Adrenal gland (tissue), 12 donors: ENCODE measurements around the gene SPAG9. TPM values are rescaled to one million over a fixed set of nuclear protein-coding genes. Genes with fewer than 3 reads are reported as not detected.

Experiments used
- DNase-seq, 7 donors: peaks; one replicate each; pipeline ENCODE4 v3.0.0-alpha.2; 2019 to 2020
- H3K27ac ChIP-seq, 5 donors: fragments of 200-600 bp; sonication (generic) in 4 of 5; 1 replicate in 3 of 5; 2 replicates in 2 of 5; pipeline versions ENCODE4 v1.5.1 to v1.8.0; 2016 to 2020; ENCODE audit warnings: mild to moderate bottlenecking in 1 of 5
- H3K27me3 ChIP-seq: fragments of 200-600 bp; 2 replicates; pipeline ENCODE4 v1.8.0; 2021
- H3K36me3 ChIP-seq, 2 donors: fragments of 200-600 bp; replicated peaks in 1 of 2; 1 replicate in 1 of 2; 2 replicates in 1 of 2; pipeline versions ENCODE4 v1.5.1 to v1.8.0; 2018 to 2022
- H3K4me1 ChIP-seq, 2 donors: fragments of 200-600 bp; replicated peaks in 1 of 2; 1 replicate in 1 of 2; 2 replicates in 1 of 2; pipeline versions ENCODE4 v1.5.1 to v1.8.0; 2018 to 2021
- H3K4me3 ChIP-seq, 4 donors: fragments of 200-600 bp; sonication (generic) in 3 of 4; one replicate each; pipeline ENCODE4 v1.5.1; 2016 to 2018
- H3K9me3 ChIP-seq, 3 donors: fragments of 200-600 bp; sonication (generic) in 1 of 3; replicated peaks in 1 of 3; 1 replicate in 2 of 3; 2 replicates in 1 of 3; pipeline versions ENCODE4 v1.5.1 to v1.8.0; 2016 to 2021
- POLR2A ChIP-seq, 2 donors: fragments of 450-650 bp; IDR thresholded peaks; one replicate each; pipeline ENCODE4 v1.6.1; 2017; ENCODE audit warnings: antibody characterized with exemption in 2 of 2, mild to moderate bottlenecking in 2 of 2, moderate library complexity in 1 of 2
- WGBS, 4 donors: extraction: QIAGEN DNeasy Blood & Tissue Kit in 2 of 4; methylation state at CpG; one replicate each; pipeline versions ENCODE4 v1.1.5 to v1.1.7; 2013 to 2017; 5-methylcytosine and 5-hydroxymethylcytosine counted together
- intact Hi-C, 2 donors: fragments of 100-400 bp; cut with DNase I; formaldehyde crosslinking; loops; one replicate each; pipeline versions ENCODE4 v1.14.1 to v1.15.0; 2022 to 2023
- polyA plus RNA-seq, 3 donors: library from polyadenylated mRNA; stranded (reverse); fragments of 200-250 nt in 2 of 3; fragments of 350-450 nt in 1 of 3; fragmentation: Illumina TruSeq in 1 of 3; extraction: RNeasy Lipid Tissue Mini Kit (QIAGEN cat#74804) in 1 of 3; gene quantifications; one replicate each; pipeline ENCODE4 v1.2.3, GENCODE V29; 2013 to 2014
- total RNA-seq, 9 donors: library from RNA; depleted of rRNA in 4 of 9; stranded (reverse); fragments of >200 nt in 4 of 9; fragments of 120-200 nt in 1 of 9; fragmentation: NEBNext Ultra II Directional in 1 of 9; extraction: Animal tissue kit (Norgen Biotek cat#: 25700) in 1 of 9; gene quantifications; one replicate each; pipeline versions ENCODE4 v1.1.0 to v1.2.4, GENCODE V29; 2013 to 2023
- TF ChIP-seq, protein P1 (sequence below), 6 experiments: fragments of 450-650 bp in 4 of 6; fragments of 200-600 bp in 2 of 6; sonication (generic) in 1 of 6; IDR thresholded peaks; 1 replicate in 5 of 6; 2 replicates in 1 of 6; pipeline versions ENCODE4 v1.5.1 to v1.8.0; 2016 to 2021; ENCODE audit warnings: antibody characterized with exemption in 6 of 6, mild to moderate bottlenecking in 2 of 6, moderate library complexity in 1 of 6
- donor health status: healthy with polysubstance abuse.
- donor health status: Bipolar disorder and iron deficiency.
- donor health status: DM: yes; HTN: yes; CAD: no.
- donor health status: DM: no; HTN: no; CAD: no.
- donor health status: DM: no; HTN: no; CAD: no.
- donor health status: DM: yes; HTN: yes; CAD: no.

SPAG9 gene
- total and polyA plus RNA-seq, 12 donors = 23.5 to 99.8 (median 62.9) TPM

- Histone ChIP-seq H3K4me1 (peaks cover 0 to 7% of the 10 kb centered on the region in 2 donors), H3K36me3 (no peaks in the 10 kb centered on the region), H3K27ac (peak overlapping the region in 2 of 5 donors; percentile 34 to 73), H3K4me3 (no peak overlapping the region), H3K9me3 (no peaks in the 10 kb centered on the region), H3K27me3 (no peaks in the 10 kb centered on the region)
- TF ChIP-seq POLR2A (IDR thresholded peaks at IDR 0.05) = no peak
- TF ChIP-seq, protein P1, sequence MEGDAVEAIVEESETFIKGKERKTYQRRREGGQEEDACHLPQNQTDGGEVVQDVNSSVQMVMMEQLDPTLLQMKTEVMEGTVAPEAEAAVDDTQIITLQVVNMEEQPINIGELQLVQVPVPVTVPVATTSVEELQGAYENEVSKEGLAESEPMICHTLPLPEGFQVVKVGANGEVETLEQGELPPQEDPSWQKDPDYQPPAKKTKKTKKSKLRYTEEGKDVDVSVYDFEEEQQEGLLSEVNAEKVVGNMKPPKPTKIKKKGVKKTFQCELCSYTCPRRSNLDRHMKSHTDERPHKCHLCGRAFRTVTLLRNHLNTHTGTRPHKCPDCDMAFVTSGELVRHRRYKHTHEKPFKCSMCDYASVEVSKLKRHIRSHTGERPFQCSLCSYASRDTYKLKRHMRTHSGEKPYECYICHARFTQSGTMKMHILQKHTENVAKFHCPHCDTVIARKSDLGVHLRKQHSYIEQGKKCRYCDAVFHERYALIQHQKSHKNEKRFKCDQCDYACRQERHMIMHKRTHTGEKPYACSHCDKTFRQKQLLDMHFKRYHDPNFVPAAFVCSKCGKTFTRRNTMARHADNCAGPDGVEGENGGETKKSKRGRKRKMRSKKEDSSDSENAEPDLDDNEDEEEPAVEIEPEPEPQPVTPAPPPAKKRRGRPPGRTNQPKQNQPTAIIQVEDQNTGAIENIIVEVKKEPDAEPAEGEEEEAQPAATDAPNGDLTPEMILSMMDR (IDR thresholded peaks at IDR 0.05) = peak in 2 of 6 experiments; percentile 11 to 12
- WGBS, 4 donors = 35 to 67% (median 47%) methylated on average over 7 to 18 of the region's 18 CpGs
- intact Hi-C loops = no loop called here
- DNase-seq = peak; percentile 72 to 96 (median 83)
Measured at GRCh38 chr17:50919321-50920040, 201.2 kb downstream of the SPAG9 start.

DNA sequence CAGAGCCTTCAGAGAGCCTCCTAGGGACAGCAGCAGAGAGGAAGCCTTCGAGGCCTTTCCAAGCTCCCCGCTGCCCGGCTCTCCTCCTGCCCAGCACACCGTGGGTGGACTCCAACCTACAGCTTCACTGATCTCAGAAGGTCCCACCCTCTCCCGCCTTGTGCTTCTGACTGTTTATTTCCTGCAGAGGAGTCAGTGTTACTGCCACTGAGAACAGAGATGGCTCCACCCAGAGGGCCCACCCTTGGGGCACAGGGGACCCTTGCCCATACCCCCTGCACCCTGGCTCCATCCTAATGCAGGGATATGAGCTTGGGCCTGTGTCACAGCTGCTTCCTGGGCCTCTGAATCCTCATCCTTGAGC is 201.8 kb downstream of the SPAG9 start:
- peaks cover 0 to 7% of the 10 kb centered on the region in 2 donors for H3K4me1 ChIP-seq

GRCh38 chr17:50918071-50918932 is 202.4 kb downstream of the SPAG9 start:
- no peak for TF ChIP-seq POLR2A (IDR thresholded peaks at IDR 0.05)
- TF ChIP-seq, protein P1 (IDR thresholded peaks at IDR 0.05) = no peak
- H3K27ac ChIP-seq = peak overlapping the region in 2 of 5 donors; percentile 34 to 73
- DNase-seq = no peak
- peaks cover 0 to 7% of the 10 kb centered on the region in 2 donors for H3K4me1 ChIP-seq
- H3K9me3 ChIP-seq = no peaks in the 10 kb centered on the region
- H3K36me3 ChIP-seq = no peaks in the 10 kb centered on the region
- H3K4me3 ChIP-seq = no peak overlapping the region
- no peaks in the 10 kb centered on the region for H3K27me3 ChIP-seq
- intact Hi-C loops = no loop called here
- 73 to 82% (median 76%) methylated on average over 2 to 21 of the region's 21 CpGs for WGBS, 4 donors

More for the DNA sequence above, 201.8 kb downstream of the SPAG9 start:
- peak overlapping the region in 2 of 5 donors; percentile 34 to 73 for H3K27ac ChIP-seq
- H3K27me3 ChIP-seq = no peaks in the 10 kb centered on the region
- TF ChIP-seq, protein P1 (IDR thresholded peaks at IDR 0.05) = no peak
- TF ChIP-seq POLR2A (IDR thresholded peaks at IDR 0.05) = no peak
- DNase-seq = no peak
- no peaks in the 10 kb centered on the region for H3K36me3 ChIP-seq
- no peaks in the 10 kb centered on the region for H3K9me3 ChIP-seq
- 71 to 81% (median 77%) methylated on average over 3 to 5 of the region's 5 CpGs for WGBS, 4 donors
- H3K4me3 ChIP-seq = no peak overlapping the region
- intact Hi-C loops = no loop called here

DNA sequence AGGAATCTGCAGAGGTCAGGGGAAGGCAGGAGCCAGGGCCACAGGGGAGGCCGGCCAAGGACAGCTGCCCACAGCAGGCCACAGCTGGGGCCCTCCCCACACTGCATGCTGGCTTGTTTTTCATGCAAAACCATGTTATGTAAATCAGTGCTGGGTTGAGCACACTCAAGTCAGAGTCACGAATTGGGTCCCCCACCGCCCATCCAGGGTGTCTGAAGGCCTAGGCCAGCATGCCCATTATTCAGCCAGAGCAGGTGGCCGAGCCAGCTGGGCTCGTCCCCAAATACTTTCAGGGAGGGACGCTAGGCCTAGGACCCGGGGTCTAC is 203.3 kb downstream of the SPAG9 start:
- TF ChIP-seq, protein P1 (IDR thresholded peaks at IDR 0.05) = no peak
- no peak for TF ChIP-seq POLR2A (IDR thresholded peaks at IDR 0.05)
- no peaks in the 10 kb centered on the region for H3K9me3 ChIP-seq
- H3K27ac ChIP-seq = no peak overlapping the region
- no peak overlapping the region for H3K4me3 ChIP-seq
- H3K27me3 ChIP-seq = no peaks in the 10 kb centered on the region
- no peaks in the 10 kb centered on the region for H3K36me3 ChIP-seq
- intact Hi-C loops = no loop called here
- WGBS, 4 donors = 78 to 92% (median 88%) methylated on average over 3 to 7 of the region's 7 CpGs
- no peak for DNase-seq
- peaks cover 0 to 7% of the 10 kb centered on the region in 2 donors for H3K4me1 ChIP-seq
